CD4-positive, alpha-beta T cell treated with Interleukin-4 for 4 hours (primary cell): ENCODE data around the gene LMF2.

Experiments used
- DNase-seq: peaks from one replicate; pipeline ENCODE4 v3.0.0-alpha.2; 2020

Gene LMF2

DNA sequence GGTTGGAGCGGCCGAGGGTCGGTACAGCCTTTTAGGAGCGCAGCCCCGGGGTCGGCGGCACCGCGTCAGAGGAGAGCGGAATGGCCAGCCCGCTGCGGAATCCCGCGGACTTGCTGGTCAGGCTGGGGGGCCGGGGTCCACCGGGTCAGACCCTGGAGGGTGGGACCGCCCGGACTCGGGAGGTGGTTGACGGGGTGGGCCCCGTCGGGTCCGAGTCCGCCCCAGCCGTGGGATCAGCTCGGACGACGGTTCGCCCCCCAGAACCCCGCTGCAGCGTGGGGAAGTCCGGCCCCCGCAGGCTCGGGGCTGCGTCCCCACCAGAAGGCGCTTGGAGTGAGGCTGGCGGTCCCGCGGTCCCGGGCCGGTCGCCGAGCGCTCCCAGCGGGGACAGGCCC, 26.5 kb downstream of the LMF2 start:
- no peak for DNase-seq

DNA sequence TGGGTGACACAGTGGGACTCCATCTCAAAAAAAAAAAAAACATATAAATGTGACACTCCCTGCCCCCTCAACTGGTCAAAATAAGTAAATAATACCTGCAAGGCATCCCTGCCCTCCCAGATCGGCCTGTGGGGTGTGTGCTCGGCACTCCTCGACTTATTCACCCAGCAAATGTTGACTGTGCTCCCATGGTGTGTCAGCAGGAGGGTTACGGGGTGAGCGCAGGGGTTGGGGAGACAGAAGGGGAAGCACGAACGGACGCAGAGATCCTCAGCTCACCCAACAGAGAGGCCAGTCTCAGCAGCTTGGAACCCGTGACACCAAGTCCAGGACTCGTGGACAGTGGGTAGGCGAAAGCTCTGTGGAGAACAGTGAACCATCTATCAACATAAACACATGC, 27.8 kb downstream of the LMF2 start:
- DNase-seq, result no peak

DNA sequence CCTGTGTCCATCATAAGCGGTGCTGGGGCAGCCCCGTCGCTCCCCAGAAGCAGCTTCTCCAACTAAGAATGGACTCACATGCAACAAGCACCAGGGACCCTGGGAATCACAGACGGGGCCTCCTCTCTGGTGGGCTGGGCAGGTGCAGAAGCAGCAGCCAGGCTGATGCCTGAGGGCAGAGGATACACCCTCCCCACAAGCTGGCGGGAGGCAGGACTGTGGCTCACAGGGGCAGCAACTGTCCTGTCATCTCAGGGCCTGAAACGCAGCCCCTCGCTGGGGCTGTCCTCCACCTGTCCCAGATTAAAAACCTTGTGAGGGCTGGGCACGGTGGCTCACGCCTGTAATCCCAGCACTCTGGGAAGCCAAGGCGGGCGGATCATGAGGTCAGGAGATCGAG, 29.6 kb downstream of the LMF2 start:
- no peak for DNase-seq

DNA sequence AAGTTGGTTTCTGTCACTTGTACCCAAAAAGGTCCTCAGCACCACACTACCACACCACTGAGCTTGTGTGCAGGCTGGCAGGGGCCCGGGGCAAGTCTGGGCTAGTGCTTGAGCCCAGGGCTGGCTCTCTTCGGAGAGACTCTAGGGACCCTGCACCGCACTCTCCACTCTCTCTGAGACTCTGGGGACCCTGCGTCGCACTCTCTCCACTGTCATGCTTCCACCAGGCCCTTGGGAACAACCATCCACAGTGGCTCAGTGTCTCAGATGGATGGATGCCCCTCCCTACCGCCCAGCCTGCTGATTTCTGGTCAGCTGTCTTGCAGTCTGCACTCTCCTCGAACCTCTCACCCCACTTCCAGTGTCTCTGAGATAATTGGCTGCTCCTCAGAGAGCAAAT, 30.6 kb downstream of the LMF2 start:
- DNase-seq, result no peak

DNA sequence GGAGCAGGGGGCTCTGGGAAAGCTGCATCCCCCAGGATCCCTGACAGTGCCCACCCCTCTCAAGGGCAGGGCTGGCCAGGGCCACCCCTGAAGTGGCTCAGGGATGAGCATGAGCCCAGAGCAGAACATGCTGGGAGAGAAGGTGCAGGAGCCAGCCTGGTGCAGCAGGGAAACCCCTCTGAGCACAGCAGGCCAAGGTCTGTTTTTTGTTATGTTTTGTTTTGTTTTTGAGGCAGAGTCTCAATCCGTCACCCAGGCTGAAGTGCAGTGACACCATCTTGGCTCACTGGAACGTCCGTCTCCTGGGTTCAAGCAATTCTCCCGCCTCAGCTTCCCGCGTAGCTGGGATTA, 31.9 kb downstream of the LMF2 start:
- no peak for DNase-seq

DNA sequence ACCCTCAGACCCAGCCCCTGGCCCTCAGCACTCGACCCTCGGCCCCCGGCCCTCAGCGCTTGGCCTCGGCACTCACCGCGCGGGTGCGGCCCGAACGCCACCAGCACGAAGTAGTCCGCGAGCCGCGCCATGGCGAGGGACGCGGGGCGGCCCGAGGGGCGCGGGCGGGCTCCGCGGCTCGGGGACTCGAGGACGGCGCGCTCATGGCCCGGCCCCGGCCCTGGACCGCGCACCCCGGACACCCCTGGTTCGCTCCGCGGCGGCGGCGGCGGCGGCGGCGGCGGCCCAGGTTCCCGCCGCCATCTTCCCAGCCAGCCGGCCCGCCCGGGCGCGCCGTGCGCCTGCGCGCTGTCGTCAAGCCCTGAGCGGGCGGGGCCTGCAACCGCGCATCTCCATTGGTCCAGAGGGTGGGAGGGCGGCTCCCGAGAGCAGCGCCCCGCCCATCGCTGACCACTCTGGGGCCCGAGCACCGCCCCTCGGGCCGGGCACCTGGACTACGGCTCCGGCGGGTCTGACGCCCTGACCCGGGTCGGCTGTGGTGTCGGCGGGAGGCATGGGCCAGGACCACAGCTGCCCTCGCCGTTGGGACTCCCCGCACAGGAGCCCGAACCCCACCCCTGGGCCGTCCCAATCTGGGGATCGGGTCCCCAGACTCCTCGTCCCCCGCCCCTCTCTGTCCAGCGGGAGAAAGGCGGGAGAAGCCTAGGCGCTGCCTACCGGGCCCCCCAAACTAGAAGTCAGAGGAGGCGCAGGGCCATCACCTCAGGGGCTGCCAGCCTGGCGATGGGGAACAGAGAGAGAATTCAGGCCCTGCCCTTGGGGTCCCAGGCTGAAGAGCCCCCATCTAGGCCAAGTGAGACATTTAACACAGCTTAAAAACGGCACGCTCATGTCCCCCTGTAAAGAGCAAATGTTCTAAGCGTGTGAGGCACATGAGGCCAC, 32.5 kb downstream of the LMF2 start, which contains the start of gene SBF1:
Gene SBF1 (minus strand): TSS at position 326 of the 942 bp plus-strand sequence. CDS start 195 bp downstream, at position 131.
- DNase-seq, result peak; percentile 80

DNA sequence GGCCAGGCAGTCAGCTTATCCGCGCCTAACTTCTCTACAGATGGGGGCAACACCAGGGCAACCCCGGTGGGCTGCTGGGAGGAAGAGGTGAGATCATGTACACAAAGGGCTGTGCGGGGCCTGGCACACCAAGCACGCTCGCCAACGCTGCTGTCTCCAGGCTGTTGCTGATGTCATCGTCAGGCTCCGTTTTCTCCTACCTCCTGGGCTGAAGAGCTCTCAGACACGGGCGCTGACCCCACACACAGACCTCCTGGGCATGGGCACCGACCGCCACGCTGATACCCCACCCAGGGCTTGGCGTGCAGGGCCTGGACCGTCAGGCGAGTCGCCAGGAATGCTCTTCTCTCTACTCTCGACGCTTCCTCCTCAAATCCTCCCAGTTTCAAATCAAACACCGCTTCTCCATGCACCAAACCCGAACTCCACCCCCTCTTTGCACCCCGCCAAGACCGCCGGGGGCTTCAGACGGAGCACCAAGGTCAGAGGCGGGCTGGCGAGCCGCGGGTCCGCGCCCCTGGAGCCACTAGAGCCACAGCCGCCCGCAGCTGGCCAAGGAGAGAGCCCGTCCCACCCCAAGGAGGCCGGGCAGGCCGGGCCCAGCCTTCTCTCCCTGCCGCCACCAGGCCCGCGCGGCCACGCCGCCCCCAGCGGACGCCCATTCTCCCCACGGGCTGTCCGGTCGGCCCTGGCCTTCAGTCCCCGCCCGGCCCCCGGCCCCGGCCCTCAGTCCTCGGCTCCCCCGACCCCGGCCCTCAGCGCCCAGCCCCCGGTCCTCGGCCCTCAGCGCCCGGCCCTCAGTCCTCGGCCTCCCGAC, 33.4 kb downstream of the LMF2 start:
- DNase-seq, result no peak

DNA sequence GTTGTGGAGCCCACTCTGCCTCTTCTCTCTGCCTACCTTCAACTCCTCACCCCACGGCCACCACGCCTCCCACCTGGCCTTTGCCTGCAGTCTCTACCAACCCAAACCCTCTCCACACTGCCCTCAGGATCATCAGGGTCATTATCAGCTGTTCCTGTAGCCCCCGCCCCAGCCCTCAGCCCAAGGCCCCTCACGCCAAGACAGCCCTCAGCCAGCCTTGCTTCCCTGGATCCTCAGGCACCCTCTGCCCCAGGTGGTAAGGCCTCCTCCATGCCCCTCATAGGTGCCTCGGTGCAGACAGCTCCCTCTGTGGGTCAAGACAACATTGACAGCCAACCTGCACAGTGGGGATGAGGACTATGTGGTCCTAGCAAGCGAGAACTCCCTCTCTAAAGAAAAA, 34.4 kb downstream of the LMF2 start:
- DNase-seq, result peak; percentile 59

DNA sequence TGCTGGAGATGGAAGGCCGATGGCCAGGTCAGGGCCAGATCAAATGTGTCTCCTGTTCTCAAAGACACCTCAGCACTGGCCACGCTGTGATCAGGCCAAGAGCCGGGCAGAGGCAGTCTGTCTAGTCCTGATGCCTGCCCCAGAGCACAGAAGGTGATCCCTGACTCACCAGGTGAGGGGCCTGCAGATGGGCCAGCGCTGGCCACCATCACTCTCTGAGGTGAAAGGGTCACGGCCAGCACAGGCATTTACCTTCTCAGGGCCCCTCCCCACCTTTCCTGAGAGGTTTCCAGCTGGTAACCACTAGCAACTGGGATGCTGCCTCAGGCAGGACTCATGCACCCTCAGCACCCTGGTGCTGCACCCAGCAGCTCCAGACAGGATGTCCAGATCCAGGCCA, 35.5 kb downstream of the LMF2 start:
- DNase-seq, result no peak

DNA sequence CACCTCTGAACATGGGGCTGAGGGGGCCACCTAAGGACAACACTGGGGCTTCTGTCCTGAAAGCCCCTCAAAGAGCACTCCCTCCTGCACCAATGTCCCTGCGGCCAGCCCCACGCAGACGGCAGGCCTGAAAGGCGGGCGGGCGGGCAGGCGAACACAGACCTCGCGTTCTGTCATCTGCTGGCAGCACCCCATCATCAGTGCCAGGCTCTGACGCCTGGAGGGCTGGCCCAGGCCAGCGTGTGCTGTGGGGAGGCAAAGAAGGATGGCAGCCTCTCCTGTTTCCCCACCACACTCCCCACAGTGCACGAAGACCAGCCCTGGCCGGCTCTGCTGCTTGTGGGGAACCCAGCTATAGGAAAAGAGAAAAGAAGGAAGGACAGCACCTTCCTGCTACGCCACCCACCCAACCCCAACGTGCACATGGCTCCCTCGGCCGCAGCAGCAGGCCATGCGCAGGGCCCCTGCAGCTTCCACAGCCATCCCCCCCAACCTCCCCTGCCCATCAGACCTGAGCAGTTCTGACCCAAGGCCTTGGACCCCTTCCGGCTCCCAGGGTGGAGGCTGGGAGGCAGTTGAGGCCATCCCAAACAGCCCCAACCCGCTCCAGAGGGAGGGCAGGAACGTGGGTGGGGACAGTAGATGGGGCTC, 36.2 kb downstream of the LMF2 start:
- no peak for DNase-seq

DNA sequence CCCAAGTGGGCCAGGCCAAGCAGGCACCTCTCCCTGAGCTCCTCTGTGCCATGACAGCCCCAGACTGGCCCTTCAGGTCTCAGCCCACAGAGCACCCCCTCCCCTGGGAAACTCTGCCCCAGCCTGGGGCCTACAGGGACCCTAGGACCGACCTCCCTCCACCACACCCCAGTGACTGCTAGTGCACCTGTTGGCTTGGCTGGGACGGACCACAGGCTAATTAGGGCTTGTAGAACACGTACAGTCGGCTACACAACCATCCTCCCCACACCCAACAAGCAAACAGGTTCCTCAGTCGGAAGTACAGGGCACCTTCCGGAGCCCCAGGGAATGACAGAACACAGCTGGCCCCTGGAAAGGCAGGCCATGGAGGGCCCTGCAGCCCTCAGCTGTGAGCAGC, 37.0 kb downstream of the LMF2 start:
- DNase-seq, result no peak

DNA sequence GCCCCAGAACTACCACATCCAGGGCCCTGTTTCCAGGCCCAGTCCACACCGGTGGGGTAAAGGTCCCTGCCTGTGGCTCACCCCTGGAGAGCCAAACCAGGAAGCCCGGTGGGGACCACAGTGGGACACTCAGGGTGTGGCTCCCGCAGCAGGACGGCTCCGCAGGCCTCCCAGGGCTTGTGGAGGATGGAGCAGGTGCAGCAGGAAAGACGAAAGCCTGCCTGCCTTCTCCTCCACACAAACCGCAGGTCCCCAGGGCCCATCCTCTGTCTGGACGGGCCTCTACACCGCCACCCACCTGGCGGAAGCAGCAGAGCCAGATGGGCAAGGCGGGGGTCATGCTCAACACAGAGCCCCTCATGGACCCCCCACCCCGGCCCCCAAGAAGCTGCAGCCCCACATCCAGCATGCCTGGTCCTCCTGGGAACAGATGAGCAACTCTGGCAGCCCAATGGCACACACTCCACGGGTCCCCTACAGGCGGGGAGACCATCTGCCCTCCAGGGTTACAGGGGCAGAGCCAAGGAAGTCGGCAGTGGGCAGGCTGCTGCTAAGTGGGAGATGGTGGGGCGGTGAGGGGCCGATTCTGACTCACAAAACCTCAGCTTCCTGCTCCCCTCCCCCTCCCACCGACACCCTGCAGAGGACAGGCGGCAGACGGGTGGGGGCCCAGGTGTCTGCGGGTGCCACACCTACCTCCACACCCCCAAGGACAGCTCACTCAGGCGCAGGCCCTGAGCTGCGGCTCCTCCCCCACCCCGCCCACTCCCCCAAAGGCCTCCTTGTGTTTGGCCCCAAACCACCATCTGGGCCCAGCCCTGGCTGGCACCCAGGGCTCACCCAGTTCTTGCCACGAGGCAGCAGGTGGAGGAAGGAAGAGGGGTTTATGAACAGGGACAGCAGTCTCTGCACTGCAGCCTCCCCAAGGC, 37.9 kb downstream of the LMF2 start:
- DNase-seq, result peak; percentile 100

DNA sequence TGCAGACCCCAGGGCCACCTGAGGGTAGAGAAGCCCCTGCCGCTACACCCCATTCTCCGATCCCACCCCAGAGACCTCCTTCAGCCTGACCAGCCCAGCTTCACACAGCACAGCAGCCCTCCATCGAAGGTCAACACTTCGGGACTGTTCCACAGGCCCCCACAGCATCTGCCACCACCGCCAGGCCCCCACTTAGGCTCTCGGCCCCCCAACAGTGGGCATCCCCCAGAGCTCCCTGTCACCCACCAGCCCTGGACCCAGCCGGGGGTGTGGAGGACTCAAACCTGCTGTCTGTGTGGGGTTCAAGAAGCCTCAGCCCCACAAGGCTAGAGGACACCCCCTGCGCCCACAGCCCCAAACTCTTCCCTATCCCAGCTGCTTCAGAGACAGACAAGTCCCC, 38.9 kb downstream of the LMF2 start:
- DNase-seq, result no peak

DNA sequence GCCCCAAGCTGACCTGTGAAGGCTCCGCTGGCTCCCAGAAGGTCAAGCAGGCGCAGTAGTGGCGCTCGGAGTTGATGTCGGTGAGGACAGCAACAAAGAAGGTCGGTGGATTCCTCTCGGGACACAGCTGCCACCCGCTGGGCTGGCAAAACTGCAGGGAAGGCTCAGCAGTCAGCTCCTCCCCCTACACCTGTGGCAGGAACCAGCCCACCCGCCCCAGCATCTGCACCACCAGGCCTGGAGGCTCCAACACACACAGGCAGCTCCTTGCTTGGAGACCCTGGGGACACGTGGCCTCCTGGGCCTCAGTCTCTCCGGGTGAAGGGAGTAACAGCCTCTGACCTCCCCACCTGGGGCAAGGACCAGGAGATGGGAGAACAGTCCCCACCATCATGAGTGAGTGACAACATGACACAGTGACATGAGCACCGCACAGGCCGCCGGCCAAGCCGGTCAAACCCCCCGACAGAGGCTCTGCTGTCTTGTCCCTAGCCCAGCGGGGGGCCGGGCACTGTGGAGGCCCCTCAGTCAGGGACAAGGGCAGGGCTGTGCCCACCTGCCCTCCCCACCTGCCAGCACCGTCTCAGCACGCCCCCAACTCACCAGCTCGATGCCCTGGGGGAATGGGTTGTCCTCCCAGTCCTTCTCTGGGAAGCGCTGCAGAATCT, 39.6 kb downstream of the LMF2 start:
- DNase-seq, result no peak

DNA sequence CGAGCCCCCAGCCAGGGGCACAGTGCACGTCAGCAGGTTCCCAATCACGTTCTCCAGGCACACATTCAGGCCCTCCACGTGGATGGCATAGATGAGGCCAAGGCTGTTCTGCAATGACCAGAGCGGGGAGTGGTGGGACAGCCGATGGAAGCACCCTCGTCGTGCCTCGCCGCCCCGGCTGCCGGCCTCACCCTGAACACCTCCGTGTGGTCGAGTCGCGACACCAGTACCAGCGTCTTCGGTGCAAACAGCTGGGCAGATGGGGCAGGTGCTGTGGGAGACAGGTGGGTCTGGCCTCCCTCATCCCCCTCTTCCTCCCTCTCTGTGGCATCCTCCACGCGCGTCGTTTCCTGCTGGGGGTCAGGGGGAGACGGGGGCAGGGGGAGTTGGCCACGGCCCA, 40.2 kb downstream of the LMF2 start:
- no peak for DNase-seq

DNA sequence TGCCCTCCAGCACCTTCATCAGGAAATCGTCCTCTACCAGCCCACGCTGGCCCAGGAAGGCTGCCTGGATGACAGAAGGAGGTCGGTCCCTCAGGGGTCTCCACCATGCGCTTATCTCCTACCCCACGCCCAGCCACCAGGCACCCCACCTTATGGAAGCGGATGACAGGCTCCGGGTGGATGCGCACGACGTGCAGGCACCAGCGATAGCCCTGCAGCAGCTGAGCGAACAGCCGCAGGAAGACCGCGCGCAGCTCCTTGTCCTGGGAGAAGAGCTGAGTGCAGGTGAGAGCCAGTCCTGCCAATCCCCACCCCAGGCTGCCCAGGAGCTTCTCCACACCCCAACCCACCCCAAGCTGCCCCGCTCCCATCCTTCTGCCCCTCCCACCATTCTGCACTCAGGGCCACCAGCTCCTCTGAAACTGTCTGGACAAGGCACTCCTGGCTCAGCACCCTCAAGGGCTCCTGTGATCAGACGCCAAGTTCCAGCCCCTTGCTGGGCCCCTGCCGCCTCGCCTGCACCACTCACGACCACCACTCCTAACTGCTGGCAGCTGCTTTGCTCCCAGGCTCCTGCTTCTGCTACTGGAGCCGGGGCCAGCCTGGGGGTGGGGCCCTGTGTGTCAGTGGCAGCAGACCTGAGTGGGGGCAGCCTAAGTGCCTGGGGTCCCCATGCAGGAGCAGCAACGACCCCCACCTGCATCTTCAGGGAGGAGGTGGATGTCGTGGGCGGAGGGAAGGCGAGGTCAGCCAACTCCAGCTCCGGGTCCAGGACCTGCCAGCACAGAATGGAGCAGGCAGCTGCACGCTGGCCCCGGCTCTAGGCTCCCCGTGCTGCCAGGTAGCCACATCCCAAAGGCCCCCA, 42.2 kb downstream of the LMF2 start:
- no peak for DNase-seq

DNA sequence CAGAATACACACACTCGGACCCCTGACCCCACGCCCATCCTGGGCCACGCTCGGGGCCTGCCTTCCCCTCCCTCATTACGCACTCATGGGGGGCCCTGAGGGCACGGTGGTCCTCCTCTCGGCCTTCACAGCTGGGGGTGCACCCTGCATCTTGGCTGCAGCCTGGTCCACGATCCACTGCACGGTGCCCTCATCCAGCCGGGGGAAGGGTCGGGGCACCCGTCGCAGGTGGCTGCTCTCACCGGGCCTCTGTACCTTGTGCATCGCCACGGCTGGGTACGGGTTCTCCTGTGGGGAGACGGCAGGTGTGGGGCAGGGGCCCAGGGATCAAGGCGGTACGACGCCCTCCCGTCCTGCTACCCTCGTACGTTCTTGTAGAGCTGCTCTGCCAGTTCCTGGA, 43.1 kb downstream of the LMF2 start:
- DNase-seq, result no peak

DNA sequence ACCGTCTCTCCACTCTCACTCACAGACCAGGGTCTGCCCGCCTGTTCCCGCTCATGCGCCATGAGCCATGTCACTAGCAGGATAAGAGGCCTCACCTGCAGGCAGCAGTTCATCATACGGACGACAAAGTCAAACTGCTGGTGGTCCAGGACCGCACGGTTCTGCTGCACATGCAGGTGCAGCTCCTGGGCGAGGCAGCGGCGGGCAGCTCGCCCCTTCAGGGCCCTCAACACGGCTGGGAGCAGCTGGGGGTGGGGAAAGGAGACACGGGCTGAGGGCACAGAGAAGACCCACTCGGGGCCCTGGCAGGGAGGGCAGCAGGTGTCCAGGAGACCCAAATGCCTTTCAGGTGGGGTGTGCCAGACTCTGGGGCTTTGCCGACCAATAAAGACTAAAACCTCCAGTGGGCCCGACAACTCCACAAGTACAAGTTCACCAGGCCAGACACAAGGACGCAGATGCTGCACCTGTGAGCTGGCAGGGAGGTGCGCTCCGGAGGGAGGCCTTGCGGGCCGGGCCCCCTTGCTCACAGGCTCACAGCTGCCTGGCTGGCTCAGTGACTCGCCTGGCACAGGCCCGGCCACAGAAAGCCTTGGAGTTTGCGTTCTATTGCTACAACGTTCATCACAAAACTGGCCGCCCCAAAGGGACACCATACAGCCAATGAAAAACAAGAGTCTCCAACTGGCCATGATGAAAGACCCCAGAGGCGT, 44.2 kb downstream of the LMF2 start:
- no peak for DNase-seq

DNA sequence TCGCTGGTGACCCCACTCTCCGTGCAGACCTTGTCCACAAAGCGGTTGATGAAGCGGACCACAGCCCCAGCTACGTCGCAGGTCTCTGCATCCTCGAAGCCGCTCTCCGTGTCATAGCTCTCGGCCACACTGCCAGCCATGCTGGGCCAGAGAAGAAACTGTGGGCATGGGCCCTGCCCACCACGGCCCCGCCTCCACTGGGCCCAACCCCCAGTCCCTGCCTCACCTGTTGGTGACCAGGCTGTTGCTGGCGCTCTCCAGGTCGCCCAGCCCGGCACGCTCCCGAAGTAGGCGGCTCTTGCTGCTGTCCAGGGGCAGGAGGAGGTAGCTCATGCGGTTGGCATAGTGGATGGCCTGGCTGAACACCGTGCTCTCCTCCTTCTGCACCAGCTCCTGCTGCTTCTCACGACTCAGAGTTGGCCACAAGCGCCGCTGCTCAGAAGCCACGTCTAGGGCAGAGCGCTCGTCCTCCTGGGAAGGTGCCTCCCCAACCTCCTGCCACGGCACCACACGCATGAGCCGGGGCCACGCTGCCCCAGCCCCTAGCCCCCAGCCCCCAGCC, 45.4 kb downstream of the LMF2 start:
- no peak for DNase-seq

DNA sequence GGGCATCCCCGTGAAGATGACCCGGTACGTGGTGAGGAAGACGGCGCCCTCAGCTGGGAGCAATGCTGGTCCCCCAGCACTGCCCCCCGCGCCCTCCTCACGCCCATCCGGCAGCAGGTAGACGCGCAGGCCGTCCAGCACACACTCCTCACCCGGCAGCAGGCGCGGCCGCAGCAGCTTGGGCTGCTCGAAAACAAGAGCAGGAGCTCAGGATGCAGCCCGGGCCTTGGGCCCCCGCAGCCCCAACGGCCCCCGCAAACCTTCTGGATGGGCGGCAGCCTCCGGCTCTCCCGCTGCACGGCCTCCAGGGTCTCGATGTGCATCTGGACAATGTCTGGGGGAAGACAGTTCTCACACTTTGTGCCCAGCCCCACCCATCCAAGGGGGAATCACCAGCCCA, 46.0 kb downstream of the LMF2 start:
- no peak for DNase-seq
